Measurements from ENCODE around the gene DIAPH3.

DNA sequence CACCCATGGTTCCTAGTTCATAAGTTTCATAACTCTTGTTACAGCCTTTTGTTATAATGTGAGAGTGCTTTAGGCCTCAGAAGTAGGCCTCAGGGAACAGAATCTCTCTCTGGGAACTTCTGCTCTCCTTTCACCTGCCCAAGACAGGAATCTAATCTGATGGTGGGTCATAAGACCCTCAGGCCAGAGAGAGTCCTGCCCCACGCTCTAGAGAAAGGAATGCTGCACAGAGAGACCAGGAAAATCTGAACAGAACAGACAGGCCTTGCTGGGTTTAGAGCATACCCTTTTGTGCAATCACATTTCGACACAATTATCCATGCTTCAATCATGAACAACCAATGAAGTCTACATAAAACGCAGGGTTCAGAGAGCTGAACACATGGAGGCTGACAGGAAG lies 3.4 kb upstream of the DIAPH3 start:
- TF ChIP-seq JUN (CRISPR knock-in tag; IDR thresholded peaks at IDR 0.05) (no peak), SP1 (CRISPR knock-in tag; conservative IDR thresholded peaks at IDR 0.05) (no peak), ETV6 (CRISPR knock-in tag; IDR thresholded peaks at IDR 0.05) (no peak), ZNF138 (CRISPR knock-in tag; conservative IDR thresholded peaks at IDR 0.05) (no peak), IRF2 (CRISPR knock-in tag; IDR thresholded peaks at IDR 0.05; ENCODE audit: borderline replicate concordance, low read depth) (no peak), HMGA2 (CRISPR knock-in tag; IDR thresholded peaks at IDR 0.05) (no peak), MYBL2 (CRISPR knock-in tag; IDR thresholded peaks at IDR 0.05) (no peak)
- TF ChIP-seq, protein P1, sequence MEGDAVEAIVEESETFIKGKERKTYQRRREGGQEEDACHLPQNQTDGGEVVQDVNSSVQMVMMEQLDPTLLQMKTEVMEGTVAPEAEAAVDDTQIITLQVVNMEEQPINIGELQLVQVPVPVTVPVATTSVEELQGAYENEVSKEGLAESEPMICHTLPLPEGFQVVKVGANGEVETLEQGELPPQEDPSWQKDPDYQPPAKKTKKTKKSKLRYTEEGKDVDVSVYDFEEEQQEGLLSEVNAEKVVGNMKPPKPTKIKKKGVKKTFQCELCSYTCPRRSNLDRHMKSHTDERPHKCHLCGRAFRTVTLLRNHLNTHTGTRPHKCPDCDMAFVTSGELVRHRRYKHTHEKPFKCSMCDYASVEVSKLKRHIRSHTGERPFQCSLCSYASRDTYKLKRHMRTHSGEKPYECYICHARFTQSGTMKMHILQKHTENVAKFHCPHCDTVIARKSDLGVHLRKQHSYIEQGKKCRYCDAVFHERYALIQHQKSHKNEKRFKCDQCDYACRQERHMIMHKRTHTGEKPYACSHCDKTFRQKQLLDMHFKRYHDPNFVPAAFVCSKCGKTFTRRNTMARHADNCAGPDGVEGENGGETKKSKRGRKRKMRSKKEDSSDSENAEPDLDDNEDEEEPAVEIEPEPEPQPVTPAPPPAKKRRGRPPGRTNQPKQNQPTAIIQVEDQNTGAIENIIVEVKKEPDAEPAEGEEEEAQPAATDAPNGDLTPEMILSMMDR (IDR thresholded peaks at IDR 0.05), result no peak
- TF ChIP-seq, protein P2, sequence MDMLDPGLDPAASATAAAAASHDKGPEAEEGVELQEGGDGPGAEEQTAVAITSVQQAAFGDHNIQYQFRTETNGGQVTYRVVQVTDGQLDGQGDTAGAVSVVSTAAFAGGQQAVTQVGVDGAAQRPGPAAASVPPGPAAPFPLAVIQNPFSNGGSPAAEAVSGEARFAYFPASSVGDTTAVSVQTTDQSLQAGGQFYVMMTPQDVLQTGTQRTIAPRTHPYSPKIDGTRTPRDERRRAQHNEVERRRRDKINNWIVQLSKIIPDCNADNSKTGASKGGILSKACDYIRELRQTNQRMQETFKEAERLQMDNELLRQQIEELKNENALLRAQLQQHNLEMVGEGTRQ (CRISPR knock-in tag; IDR thresholded peaks at IDR 0.05), result no peak
- TF ChIP-seq, protein P3, sequence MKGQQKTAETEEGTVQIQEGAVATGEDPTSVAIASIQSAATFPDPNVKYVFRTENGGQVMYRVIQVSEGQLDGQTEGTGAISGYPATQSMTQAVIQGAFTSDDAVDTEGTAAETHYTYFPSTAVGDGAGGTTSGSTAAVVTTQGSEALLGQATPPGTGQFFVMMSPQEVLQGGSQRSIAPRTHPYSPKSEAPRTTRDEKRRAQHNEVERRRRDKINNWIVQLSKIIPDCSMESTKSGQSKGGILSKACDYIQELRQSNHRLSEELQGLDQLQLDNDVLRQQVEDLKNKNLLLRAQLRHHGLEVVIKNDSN (CRISPR knock-in tag; IDR thresholded peaks at IDR 0.05), result no peak
- TF ChIP-seq, protein P4, sequence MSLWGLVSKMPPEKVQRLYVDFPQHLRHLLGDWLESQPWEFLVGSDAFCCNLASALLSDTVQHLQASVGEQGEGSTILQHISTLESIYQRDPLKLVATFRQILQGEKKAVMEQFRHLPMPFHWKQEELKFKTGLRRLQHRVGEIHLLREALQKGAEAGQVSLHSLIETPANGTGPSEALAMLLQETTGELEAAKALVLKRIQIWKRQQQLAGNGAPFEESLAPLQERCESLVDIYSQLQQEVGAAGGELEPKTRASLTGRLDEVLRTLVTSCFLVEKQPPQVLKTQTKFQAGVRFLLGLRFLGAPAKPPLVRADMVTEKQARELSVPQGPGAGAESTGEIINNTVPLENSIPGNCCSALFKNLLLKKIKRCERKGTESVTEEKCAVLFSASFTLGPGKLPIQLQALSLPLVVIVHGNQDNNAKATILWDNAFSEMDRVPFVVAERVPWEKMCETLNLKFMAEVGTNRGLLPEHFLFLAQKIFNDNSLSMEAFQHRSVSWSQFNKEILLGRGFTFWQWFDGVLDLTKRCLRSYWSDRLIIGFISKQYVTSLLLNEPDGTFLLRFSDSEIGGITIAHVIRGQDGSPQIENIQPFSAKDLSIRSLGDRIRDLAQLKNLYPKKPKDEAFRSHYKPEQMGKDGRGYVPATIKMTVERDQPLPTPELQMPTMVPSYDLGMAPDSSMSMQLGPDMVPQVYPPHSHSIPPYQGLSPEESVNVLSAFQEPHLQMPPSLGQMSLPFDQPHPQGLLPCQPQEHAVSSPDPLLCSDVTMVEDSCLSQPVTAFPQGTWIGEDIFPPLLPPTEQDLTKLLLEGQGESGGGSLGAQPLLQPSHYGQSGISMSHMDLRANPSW (CRISPR knock-in tag; conservative IDR thresholded peaks at IDR 0.05; ENCODE audit: low read depth), result no peak
- TF ChIP-seq, protein P5, sequence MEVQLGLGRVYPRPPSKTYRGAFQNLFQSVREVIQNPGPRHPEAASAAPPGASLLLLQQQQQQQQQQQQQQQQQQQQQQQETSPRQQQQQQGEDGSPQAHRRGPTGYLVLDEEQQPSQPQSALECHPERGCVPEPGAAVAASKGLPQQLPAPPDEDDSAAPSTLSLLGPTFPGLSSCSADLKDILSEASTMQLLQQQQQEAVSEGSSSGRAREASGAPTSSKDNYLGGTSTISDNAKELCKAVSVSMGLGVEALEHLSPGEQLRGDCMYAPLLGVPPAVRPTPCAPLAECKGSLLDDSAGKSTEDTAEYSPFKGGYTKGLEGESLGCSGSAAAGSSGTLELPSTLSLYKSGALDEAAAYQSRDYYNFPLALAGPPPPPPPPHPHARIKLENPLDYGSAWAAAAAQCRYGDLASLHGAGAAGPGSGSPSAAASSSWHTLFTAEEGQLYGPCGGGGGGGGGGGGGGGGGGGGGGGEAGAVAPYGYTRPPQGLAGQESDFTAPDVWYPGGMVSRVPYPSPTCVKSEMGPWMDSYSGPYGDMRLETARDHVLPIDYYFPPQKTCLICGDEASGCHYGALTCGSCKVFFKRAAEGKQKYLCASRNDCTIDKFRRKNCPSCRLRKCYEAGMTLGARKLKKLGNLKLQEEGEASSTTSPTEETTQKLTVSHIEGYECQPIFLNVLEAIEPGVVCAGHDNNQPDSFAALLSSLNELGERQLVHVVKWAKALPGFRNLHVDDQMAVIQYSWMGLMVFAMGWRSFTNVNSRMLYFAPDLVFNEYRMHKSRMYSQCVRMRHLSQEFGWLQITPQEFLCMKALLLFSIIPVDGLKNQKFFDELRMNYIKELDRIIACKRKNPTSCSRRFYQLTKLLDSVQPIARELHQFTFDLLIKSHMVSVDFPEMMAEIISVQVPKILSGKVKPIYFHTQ (CRISPR knock-in tag; IDR thresholded peaks at IDR 0.05), result no peak

All from WTC11 (cell line).